CMK (cell line): ENCODE measurements around the gene BNC2.

ENCODE experiments used
- DNase-seq: peaks from one replicate; pipeline ENCODE4 v3.0.0-alpha.2; 2010; ENCODE audit warnings: low read depth

BNC2 gene

DNA sequence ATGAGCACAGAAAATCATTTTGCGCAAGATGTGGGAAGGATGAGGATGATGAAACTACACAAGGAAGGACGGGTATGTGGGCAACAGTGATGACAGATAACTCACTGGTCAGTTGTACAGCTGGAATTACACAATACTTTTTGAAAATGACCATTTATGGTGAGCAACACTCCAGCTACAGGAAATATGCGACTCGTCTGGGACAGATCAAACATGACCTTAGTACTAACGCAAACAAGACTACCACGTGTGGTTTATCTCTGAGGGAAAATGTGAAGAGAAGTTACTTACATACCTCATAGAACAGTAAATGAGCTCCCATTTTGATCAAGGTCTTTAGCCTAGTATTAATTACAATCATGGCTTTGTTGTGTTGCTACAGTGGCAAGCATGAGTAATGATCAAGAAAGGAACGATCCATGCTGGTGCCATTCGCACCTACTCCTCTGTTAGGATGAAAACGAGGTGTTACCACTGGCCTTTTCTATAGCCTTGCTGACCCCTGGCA, 456.9 kb downstream of the BNC2 start:
- no peak for DNase-seq

GRCh38 chr9:16412740-16413139, 457.7 kb downstream of the BNC2 start:
- DNase-seq = no peak

- DNase-seq = no peak
Observed at GRCh38 chr9:16411311-16411710, 459.2 kb downstream of the BNC2 start.

DNA sequence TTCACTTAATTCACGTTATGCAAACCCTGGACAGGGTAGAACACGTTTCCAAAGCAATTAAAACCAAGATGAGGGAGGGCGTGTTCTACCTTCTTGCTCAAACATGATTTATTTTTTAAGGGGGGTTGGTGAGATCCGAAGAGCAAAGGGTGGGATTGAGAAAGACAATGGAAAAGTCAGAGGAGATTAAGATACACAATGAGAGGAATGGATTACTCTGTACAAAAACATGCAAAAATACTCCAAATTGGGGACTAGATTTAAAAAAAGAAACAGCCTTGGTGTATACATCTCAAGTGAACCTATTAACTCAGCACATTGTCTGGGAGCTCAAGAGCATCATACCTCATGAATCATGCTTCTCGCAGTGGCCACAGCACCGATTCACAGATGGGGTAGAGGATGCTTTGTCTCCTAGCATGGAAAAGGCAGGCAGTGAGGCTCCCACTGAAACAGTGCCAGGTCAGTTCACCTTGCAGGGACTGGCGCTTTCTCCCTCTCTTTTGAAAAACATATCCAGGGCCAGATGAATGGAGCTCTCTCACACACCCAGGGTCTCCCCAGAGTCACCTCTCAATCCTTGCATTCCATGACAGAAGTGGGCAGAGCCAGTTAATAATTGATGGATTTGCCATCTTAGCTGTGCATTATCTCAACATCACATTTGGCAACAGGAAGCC, 459.7 kb downstream of the BNC2 start:
- DNase-seq = no peak

GRCh38 chr9:16407617-16408016, 462.9 kb downstream of the BNC2 start:
- DNase-seq = no peak

- DNase-seq = no peak
Observed at GRCh38 chr9:16406526-16407225, 463.8 kb downstream of the BNC2 start.

DNA sequence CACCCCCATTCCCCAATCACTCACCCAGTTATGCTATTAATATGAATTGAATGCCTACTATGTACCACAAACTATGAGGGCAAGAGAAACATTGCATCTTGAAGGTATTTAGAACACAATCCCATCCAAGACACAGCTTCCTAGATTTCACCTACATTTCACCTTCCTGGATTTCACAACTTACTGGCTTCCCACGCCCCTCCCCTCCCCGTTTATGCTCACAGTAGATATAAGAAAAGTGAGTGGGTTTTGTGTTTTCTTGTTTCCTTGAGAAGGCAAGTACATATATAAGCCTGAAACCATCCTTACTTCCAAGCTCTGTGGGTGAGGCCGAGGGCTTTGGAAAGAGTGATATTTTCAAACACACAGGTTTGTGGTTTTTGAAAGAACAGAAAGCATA, 465.0 kb downstream of the BNC2 start:
- DNase-seq = no peak

- DNase-seq = no peak
Observed at GRCh38 chr9:16401701-16402100, 468.8 kb downstream of the BNC2 start.

- DNase-seq = no peak
Observed at GRCh38 chr9:16398691-16399090, 471.8 kb downstream of the BNC2 start.

- no peak for DNase-seq
Observed at GRCh38 chr9:16396389-16396788, 474.1 kb downstream of the BNC2 start.

DNA sequence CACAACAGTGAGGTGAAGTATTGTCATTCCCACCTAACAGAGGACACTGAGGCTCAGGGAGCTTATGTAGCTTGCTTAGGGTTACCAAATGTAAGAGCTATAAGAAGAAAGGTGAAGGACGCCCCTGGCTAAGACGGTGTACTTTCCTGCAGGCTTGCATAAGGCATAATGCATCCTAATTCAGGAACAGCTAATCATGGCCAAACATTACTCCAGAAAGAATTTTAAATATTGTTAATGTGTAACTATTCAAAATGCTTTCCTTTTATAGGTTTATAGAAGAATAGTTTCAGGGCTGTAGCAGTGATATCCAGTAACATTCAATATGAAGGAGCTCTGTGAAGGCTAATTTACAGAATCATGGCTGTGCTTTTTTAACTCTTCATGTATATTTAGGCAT, 479.1 kb downstream of the BNC2 start:
- no peak for DNase-seq

GRCh38 chr9:16387382-16387781, 483.1 kb downstream of the BNC2 start:
- DNase-seq = no peak

DNA sequence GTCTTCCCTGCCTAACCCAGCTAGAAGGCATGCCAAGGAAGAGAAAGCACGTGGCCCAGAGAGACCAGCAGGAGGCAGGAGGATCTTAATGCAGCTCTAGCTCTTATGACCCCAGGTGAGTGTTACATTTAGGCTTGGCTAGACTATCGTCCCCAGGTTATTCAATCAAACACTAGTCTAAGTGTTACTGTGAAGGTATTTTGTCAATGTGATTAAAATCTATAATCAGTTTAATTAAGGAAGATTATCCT, 483.7 kb downstream of the BNC2 start:
- no peak for DNase-seq

DNA sequence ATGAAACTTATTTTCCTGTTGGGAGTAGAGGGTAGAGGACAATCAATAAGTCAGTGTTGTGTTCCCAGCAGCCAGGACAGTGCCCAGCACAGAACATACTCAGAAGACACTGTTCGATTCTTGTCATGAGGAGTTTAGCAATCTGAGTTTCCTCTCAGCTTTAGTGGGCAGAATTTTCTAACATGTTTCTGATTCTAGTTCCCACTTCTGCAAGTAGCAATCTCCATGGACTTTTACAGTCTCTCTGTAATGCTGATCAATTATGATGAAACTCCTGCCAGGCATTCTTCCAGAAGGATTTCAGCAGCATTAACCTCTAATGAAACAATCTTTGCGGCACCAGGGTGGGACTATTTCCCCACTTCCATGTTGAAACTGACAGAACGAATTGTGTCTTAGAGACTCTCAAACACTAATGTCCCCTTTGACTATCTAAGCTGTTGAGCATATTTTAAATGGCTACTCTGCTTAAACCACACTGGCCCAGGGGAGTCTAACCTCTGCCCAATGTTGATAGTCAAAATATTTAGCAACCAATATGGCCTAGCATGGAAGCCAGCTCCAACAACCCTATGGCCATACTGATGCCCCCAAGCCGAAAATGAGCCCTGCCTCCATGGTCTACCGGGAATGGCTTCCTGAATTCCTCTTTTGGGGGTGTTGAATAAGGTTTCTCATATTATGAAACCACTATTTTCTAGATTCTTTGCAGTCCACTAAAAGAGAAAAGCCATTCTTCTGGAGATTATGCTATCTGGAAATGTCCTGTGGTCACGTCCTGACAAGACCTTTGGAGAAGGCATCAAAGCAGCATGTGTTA, 484.3 kb downstream of the BNC2 start:
- DNase-seq = no peak

DNA sequence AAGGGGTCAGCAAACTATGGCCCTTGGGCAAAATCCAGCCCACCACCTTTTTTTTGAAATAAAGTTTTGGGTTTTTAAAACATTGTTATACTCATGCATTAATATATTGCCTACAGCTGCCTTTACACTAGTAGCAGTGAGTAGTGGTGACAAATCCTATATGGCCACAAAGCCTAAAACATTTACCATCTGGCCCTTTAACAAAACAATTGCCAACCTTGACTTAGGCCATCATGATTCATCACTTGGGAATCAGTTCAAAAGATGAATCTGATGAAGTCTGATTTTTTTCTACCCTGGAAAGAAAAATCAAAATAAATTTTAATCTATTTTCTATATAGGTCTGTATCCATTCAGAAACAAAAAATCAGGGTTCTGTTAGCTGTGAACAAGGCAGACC, 484.9 kb downstream of the BNC2 start:
- DNase-seq = no peak

- no peak for DNase-seq
Observed at GRCh38 chr9:16384993-16385392, 485.5 kb downstream of the BNC2 start.

DNA sequence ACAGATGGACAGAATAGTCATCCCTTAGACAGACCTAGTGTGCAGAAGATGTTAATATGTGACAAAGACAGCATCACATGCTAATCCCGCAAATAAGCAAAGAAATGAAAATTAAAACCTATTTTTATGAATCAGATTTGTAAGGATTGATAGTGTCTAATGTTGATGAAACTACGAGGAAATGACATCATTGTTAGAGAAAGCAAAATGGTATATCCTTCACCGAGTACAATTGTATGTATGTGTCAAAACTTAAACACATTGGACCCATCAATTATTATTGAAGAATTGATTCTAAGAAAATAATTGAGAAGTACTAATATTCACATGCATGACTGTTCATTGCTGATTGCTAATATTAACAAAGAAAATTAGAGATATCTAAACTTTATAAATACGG, 493.2 kb downstream of the BNC2 start:
- no peak for DNase-seq

DNA sequence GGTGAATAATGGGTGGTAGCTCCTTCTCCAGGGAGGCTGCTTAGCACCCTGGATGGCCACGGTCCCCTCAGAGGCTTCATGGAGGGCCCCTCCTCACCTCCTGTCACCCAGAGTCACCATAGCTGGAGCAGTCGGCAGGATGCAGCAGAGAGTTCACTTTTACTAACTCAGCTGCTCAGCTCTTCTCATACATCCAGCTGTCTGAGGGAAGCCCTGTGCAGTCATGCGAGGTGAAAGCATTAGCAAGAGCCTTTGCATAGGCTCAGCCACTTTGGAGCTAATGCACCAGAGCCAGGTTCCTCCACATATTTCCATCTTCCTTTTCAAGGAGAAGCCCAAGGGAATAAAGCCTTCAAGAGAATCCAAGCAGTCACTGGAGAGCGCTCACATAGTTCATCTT, 499.2 kb downstream of the BNC2 start:
- DNase-seq = no peak

- DNase-seq = no peak
Observed at GRCh38 chr9:16370647-16371046, 499.8 kb downstream of the BNC2 start.

DNA sequence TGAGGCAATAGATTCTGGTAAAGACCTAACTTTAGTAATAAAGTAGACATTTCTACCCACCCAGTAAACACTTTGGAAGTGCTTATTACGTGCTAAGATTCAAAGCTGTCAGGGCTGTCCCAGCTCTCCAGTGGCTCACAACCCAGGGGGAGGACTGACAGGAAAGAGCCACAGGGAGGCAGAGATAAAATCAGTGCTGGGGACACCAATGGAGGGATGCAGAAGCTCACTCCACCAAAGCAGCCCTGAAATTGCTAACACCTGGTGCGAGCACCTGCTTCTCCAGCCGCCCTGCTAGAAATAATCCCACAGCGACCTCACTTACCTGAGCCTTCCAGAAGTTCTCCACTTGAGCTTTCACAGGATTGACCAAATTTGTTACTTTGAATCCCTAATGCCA, 501.0 kb downstream of the BNC2 start:
- no peak for DNase-seq

DNA sequence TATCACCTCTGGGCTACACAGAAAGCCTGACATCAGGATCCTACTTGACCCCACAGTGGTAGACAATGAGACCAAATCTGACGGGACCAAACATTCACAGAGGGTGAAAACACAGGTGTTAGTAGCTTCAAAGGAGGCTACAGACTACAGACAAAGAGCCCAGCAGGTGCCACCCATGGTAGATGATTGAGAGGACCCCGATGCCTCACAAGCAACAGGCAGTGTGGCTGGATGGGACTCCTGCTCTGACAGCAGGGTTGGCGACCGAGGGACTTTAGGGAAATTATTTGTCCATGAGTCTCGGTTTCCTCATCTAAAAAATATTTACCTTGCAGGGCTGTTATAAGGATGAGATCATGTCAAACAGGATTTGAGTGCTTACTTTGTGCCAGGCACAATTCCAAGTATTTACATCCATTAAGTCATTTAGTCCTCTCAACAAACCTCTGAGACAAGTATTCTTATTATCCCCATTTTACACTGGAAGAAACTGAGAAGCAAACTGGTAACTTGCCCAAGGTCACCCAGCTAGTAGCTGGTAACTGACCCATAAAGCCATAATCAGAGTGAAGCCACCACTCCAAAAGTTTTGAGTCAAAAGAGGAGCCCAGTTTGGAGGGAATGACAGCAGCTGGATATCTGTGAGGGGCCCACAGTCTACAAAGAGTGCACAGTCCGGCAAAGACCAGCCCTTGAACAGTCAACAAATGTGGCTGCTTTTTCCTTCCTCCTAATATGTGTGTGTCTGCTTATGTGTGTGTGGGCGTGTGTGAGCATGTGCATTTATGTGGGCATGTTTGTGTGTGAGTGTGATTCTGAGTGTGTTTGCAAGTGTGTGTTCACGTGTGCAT, 502.0 kb downstream of the BNC2 start:
- no peak for DNase-seq

- DNase-seq = no peak
Observed at GRCh38 chr9:16367605-16368231, 502.8 kb downstream of the BNC2 start.
